ENCODE data around the gene KCND1.

Gene KCND1

GRCh38 chrX:48974033-48974432 is 2.4 kb upstream of the KCND1 start:
- ChIA-PET CTCF (interaction anchor here (0.6 kb wide), 2 partner anchors 15 to 864 kb away, joined by 3 read pairs; no protein-coding TSS in a partner anchor), POLR2A (interaction anchor here (0.8 kb wide), 1 partner anchor 68 kb away, joined by 4 read pairs; no protein-coding TSS in a partner anchor)
- no peak for DNase-seq (ENCODE audit: extremely low spot score)
- no peak for TF ChIP-seq TARDBP (IDR thresholded peaks at IDR 0.05)
- no peak for TF ChIP-seq ARNT (IDR thresholded peaks at IDR 0.05)
- TF ChIP-seq CTBP1 (IDR thresholded peaks at IDR 0.05; ENCODE audit: borderline replicate concordance): no peak
- TF ChIP-seq PKNOX1 (IDR thresholded peaks at IDR 0.05): no peak
- no peak for TF ChIP-seq SP1 (IDR thresholded peaks at IDR 0.05)
- no peak for TF ChIP-seq FOXM1 (IDR thresholded peaks at IDR 0.05; ENCODE audit: borderline replicate concordance)
- TF ChIP-seq LEF1 (IDR thresholded peaks at IDR 0.05; ENCODE audit: borderline replicate concordance): no peak
- no peak for TF ChIP-seq ZNF384 (IDR thresholded peaks at IDR 0.05)
- no peak for TF ChIP-seq HDGF (IDR thresholded peaks at IDR 0.05; ENCODE audit: borderline replicate concordance)
- TF ChIP-seq L3MBTL2 (conservative IDR thresholded peaks at IDR 0.05): no peak
- TF ChIP-seq SUZ12 (IDR thresholded peaks at IDR 0.05): no peak
- TF ChIP-seq NFRKB (IDR thresholded peaks at IDR 0.05): no peak
- TF ChIP-seq FOXK2 (IDR thresholded peaks at IDR 0.05): no peak
- no peak for TF ChIP-seq FOXA1 (IDR thresholded peaks at IDR 0.05)

GRCh38 chrX:48972220-48973164 is 848 bp upstream of the KCND1 start:
- TF ChIP-seq L3MBTL2 (conservative IDR thresholded peaks at IDR 0.05): no peak
- no peak for TF ChIP-seq ZNF384 (IDR thresholded peaks at IDR 0.05)
- no peak for TF ChIP-seq LEF1 (IDR thresholded peaks at IDR 0.05; ENCODE audit: borderline replicate concordance)
- CTCF ChIA-PET: interaction anchor here (0.6 to 1.3 kb wide), 5 partner anchors 10 to 161 kb away, joined by 3 read pairs; partner anchors contain the start of gene GRIPAP1
- POLR2A ChIA-PET: interaction anchor here (1.0 to 2.0 kb wide), 2 partner anchors 10 to 14 kb away, joined by 3 to 12 read pairs; partner anchors contain the start of gene OTUD5
- peak; percentile 64 for DNase-seq (ENCODE audit: extremely low spot score)

GRCh38 chrX:48969471-48969870 is 2.2 kb downstream of the KCND1 start:
- DNase-seq (ENCODE audit: extremely low spot score): no peak
- ChIA-PET POLR2A (interaction anchor here (1.1 to 1.6 kb wide), 2 partner anchors 11 to 72 kb away, joined by 3 to 6 read pairs; partner anchors contain the start of gene OTUD5), CTCF (no interaction called here)
- TF ChIP-seq ELF4 (IDR thresholded peaks at IDR 0.05) (no peak), FOXK2 (IDR thresholded peaks at IDR 0.05) (no peak), HDGF (IDR thresholded peaks at IDR 0.05; ENCODE audit: borderline replicate concordance) (no peak), SUZ12 (IDR thresholded peaks at IDR 0.05) (no peak), CTBP1 (IDR thresholded peaks at IDR 0.05; ENCODE audit: borderline replicate concordance) (no peak)

GRCh38 chrX:48968377-48968776 is 3.3 kb downstream of the KCND1 start:
- ChIA-PET POLR2A (interaction anchor here (2.2 kb wide), 1 partner anchor 10 kb away, joined by 9 read pairs; no protein-coding TSS in a partner anchor), CTCF (interaction anchor here (0.6 kb wide), 1 partner anchor 138 kb away, joined by 3 read pairs; no protein-coding TSS in a partner anchor)
- TF ChIP-seq L3MBTL2 (conservative IDR thresholded peaks at IDR 0.05): no peak
- TF ChIP-seq FOXA1 (IDR thresholded peaks at IDR 0.05): no peak
- TF ChIP-seq NFRKB (IDR thresholded peaks at IDR 0.05): no peak
- no peak for TF ChIP-seq BHLHE40 (IDR thresholded peaks at IDR 0.05; ENCODE audit: borderline replicate concordance)
- TF ChIP-seq ARNT (IDR thresholded peaks at IDR 0.05): no peak
- no peak for TF ChIP-seq FOXK2 (IDR thresholded peaks at IDR 0.05)
- no peak for TF ChIP-seq CTBP1 (IDR thresholded peaks at IDR 0.05; ENCODE audit: borderline replicate concordance)
- no peak for DNase-seq (ENCODE audit: extremely low spot score)

GRCh38 chrX:48966796-48967579 is 4.7 kb downstream of the KCND1 start:
- TF ChIP-seq HDGF (IDR thresholded peaks at IDR 0.05; ENCODE audit: borderline replicate concordance): no peak
- no peak for TF ChIP-seq FOXM1 (IDR thresholded peaks at IDR 0.05; ENCODE audit: borderline replicate concordance)
- TF ChIP-seq ELF4 (IDR thresholded peaks at IDR 0.05): no peak
- TF ChIP-seq FOXK2 (IDR thresholded peaks at IDR 0.05): no peak
- no peak for TF ChIP-seq ARNT (IDR thresholded peaks at IDR 0.05)
- no peak for TF ChIP-seq NFRKB (IDR thresholded peaks at IDR 0.05)
- no peak for TF ChIP-seq SUZ12 (IDR thresholded peaks at IDR 0.05)
- no peak for TF ChIP-seq ZNF384 (IDR thresholded peaks at IDR 0.05)
- TF ChIP-seq BHLHE40 (IDR thresholded peaks at IDR 0.05; ENCODE audit: borderline replicate concordance): no peak
- TF ChIP-seq LEF1 (IDR thresholded peaks at IDR 0.05; ENCODE audit: borderline replicate concordance): no peak
- POLR2A ChIA-PET: interaction anchor here (2.2 kb wide), 1 partner anchor 8 kb away, joined by 9 read pairs; no protein-coding TSS in a partner anchor
- CTCF ChIA-PET: no interaction called here
- DNase-seq (ENCODE audit: extremely low spot score): no peak

- TF ChIP-seq TARDBP (IDR thresholded peaks at IDR 0.05) (no peak), NFRKB (IDR thresholded peaks at IDR 0.05) (no peak), SP1 (IDR thresholded peaks at IDR 0.05) (no peak), ELF4 (IDR thresholded peaks at IDR 0.05) (no peak), ZNF384 (IDR thresholded peaks at IDR 0.05) (no peak), ARNT (IDR thresholded peaks at IDR 0.05) (no peak)
- ChIA-PET POLR2A (no interaction called here), CTCF (interaction anchor here (0.6 kb wide), 1 partner anchor 102 kb away, joined by 3 read pairs; no protein-coding TSS in a partner anchor)
- DNase-seq (ENCODE audit: extremely low spot score): no peak
Measured at GRCh38 chrX:48965959-48966358, 5.7 kb downstream of the KCND1 start.
